Adrenal gland (tissue), 5 donors: Measurements from ENCODE around the gene ARHGEF37.
"Not testable (repeated sequence)": the region's sequence is repeated elsewhere in the genome, so short reads cannot be mapped to it uniquely, and the experiment has no call there.

ENCODE experiments used
- CTCF ChIP-seq, 6 experiments: fragments of 450-650 bp in 4 of 6; fragments of 200-600 bp in 2 of 6; sonication (generic) in 1 of 6; IDR thresholded peaks; 1 replicate in 5 of 6; 2 replicates in 1 of 6; pipeline versions ENCODE4 v1.5.1 to v1.8.0; 2016 to 2021; ENCODE audit warnings: antibody characterized with exemption in 6 of 6, mild to moderate bottlenecking in 2 of 6, moderate library complexity in 1 of 6
- POLR2A ChIP-seq, 2 donors: fragments of 450-650 bp; IDR thresholded peaks; one replicate each; pipeline ENCODE4 v1.6.1; 2017; ENCODE audit warnings: antibody characterized with exemption in 2 of 2, mild to moderate bottlenecking in 2 of 2, moderate library complexity in 1 of 2
- donor health status: DM: no; HTN: no; CAD: no.

- not testable (repeated sequence) for TF ChIP-seq POLR2A, CTCF (IDR thresholded peaks at IDR 0.05)
Observed at GRCh38 chr5:149669273-149669672, 88.0 kb downstream of the ARHGEF37 start.
